AG04449 (cell line): ENCODE data around the gene RBBP8.
"Not testable (repeated sequence)": the region's sequence is repeated elsewhere in the genome, so short reads cannot be mapped to it uniquely, and the experiment has no call there.

Source experiments
- CTCF ChIA-PET: fragments of 350-600 bp; formaldehyde crosslinking; extraction: SDS; loops from one replicate; lab custom pipeline; 2021; ENCODE audit warnings: antibody characterized with exemption; lab: Yijun Ruan, JAX
- POLR2A ChIA-PET: fragments of 400-600, 350-600 bp; formaldehyde crosslinking; extraction: SDS; loops from one replicate; lab custom pipeline; 2020; ENCODE audit warnings: antibody characterized with exemption, inconsistent platforms; lab: Yijun Ruan, JAX
- DNase-seq: peaks from one replicate; pipeline ENCODE4 v3.0.0-alpha.2; 2010; ENCODE audit warnings: low read depth, low spot score
- H3K4me3 ChIP-seq: 2 replicates; pipeline ENCODE4 v1.5.1; 2011; ENCODE audit warnings: low read depth, mild to moderate bottlenecking, control low read depth, low read length
- CTCF ChIP-seq: IDR thresholded peaks from one replicate; pipeline ENCODE4 v1.5.1; 2011; ENCODE audit warnings: mild to moderate bottlenecking, moderate library complexity, low read length, control low read depth, inconsistent platforms; ENCODE audit not compliant: insufficient read depth; ENCODE audit errors: missing control alignments

RBBP8 gene

GRCh38 chr18:22946846-22947245, 13.7 kb downstream of the RBBP8 start:
- peak; percentile 41 for DNase-seq
- CTCF ChIA-PET, result interaction anchor here (1.4 kb wide), 2 partner anchors 10 to 18 kb away, joined by 3 to 5 read pairs; no protein-coding TSS in a partner anchor
- POLR2A ChIA-PET, result interaction anchor here (1.0 kb wide), 1 partner anchor 14 kb away, joined by 3 read pairs; the partner anchor contains the start of gene RBBP8
- no peak overlapping the region for H3K4me3 ChIP-seq
- TF ChIP-seq CTCF, result no peak

GRCh38 chr18:22951823-22952222, 18.7 kb downstream of the RBBP8 start:
- no peak for DNase-seq
- H3K4me3 ChIP-seq, result no peak overlapping the region
- POLR2A ChIA-PET, result no interaction called here
- TF ChIP-seq CTCF, result no peak
- CTCF ChIA-PET, result interaction anchor here (2.0 kb wide), 1 partner anchor 138 kb away, joined by 4 read pairs; no protein-coding TSS in a partner anchor

GRCh38 chr18:22952525-22952924, 19.4 kb downstream of the RBBP8 start:
- POLR2A ChIA-PET, result interaction anchor here (0.5 kb wide), 1 partner anchor 336 kb away, joined by 3 read pairs; no protein-coding TSS in a partner anchor
- TF ChIP-seq CTCF, result no peak
- no peak overlapping the region for H3K4me3 ChIP-seq
- DNase-seq, result no peak
- CTCF ChIA-PET, result no interaction called here

- POLR2A ChIA-PET, DNase-seq, CTCF ChIA-PET, H3K4me3 ChIP-seq: not testable (repeated sequence)
Observed at GRCh38 chr18:22953982-22954381, 20.9 kb downstream of the RBBP8 start.

GRCh38 chr18:22956226-22956625, 23.1 kb downstream of the RBBP8 start:
- CTCF ChIA-PET, result interaction anchor here (1.1 to 1.4 kb wide), 4 partner anchors 9 to 157 kb away, joined by 3 to 4 read pairs (median 3); no protein-coding TSS in a partner anchor

GRCh38 chr18:22961156-22961555, 28.0 kb downstream of the RBBP8 start:
- H3K4me3 ChIP-seq, result no peak overlapping the region
- POLR2A ChIA-PET, result no interaction called here
- TF ChIP-seq CTCF, result no peak
- DNase-seq, result no peak
- CTCF ChIA-PET, result interaction anchor here (1.4 to 1.5 kb wide), 2 partner anchors 22 to 31 kb away, joined by 4 to 5 read pairs; no protein-coding TSS in a partner anchor

More at GRCh38 chr18:22956226-22956625, 23.1 kb downstream of the RBBP8 start:
- no peak overlapping the region for H3K4me3 ChIP-seq
- POLR2A ChIA-PET, result no interaction called here
- TF ChIP-seq CTCF, result no peak
- DNase-seq, result no peak

- POLR2A ChIA-PET, result no interaction called here
- CTCF ChIA-PET, result interaction anchor here (1.4 to 1.5 kb wide), 2 partner anchors 21 to 32 kb away, joined by 4 to 5 read pairs; no protein-coding TSS in a partner anchor
- no peak for DNase-seq
- no peak for TF ChIP-seq CTCF
- H3K4me3 ChIP-seq, result no peak overlapping the region
Observed at GRCh38 chr18:22962004-22962403, 28.9 kb downstream of the RBBP8 start.
